Measurements from ENCODE around the gene ZBTB44. TPM values are rescaled to one million over a fixed set of nuclear protein-coding genes. Genes with fewer than 3 reads are reported as not detected.
"Not testable (repeated sequence)": the region's sequence is repeated elsewhere in the genome, so short reads cannot be mapped to it uniquely, and the experiment has no call there.

ZBTB44 gene
- total and polyA plus RNA-seq, 2 donors (not counting 1 experiment from before 2014, with no cell fraction given) = 22.8 to 36.5 TPM

- Histone ChIP-seq H3K9ac (ENCODE audit: insufficient read depth, low read length) (no peak overlapping the region), H3K9me3 (ENCODE audit: control insufficient read depth, insufficient read depth, low read depth, low read length) (no peaks in the 10 kb centered on the region), H3K27me3 (ENCODE audit: control insufficient read depth, insufficient read depth, low read length) (no peaks in the 10 kb centered on the region), H3K4me2 (ENCODE audit: extremely low read depth, insufficient read depth, low read length) (no peak overlapping the region), H3K27ac (ENCODE audit: insufficient read depth, low read length) (no peak overlapping the region), H3K79me2 (ENCODE audit: control insufficient read depth, insufficient read depth, low read length) (no peaks in the 10 kb centered on the region), H4K20me1 (ENCODE audit: control insufficient read depth, extremely low read depth, insufficient read depth, low read length) (no peaks in the 10 kb centered on the region), H2AFZ (ENCODE audit: low read length) (no peak overlapping the region), H3K36me3 (ENCODE audit: control insufficient read depth, insufficient read depth, low read length) (no peaks in the 10 kb centered on the region), H3K4me1 (ENCODE audit: control insufficient read depth, extremely low read depth, insufficient read depth, low read length) (no peaks in the 10 kb centered on the region), H3K4me3 (replicated peaks in 1 of 4; ENCODE audit: control extremely low read depth in 1 of 4, insufficient read depth in 1 of 4, low read depth in 3 of 4, low read length in 4 of 4) (no peak overlapping the region)
- DNase-seq (ENCODE audit: low read depth in 2 of 2) = no peak
- TF ChIP-seq CTCF (conservative IDR thresholded peaks at IDR 0.05 in 1 of 2, IDR thresholded peaks at IDR 0.05 in 1 of 2; ENCODE audit: low read depth in 1 of 2, low read length in 2 of 2) (no peak), EZH2 (IDR thresholded peaks at IDR 0.05; ENCODE audit: low read length, missing control alignments) (no peak)
Observed at GRCh38 chr11:130237282-130238006, 77.3 kb downstream of the ZBTB44 start.

GRCh38 chr11:130234315-130234714 lies 80.4 kb downstream of the ZBTB44 start:
- Histone ChIP-seq H4K20me1 (ENCODE audit: control insufficient read depth, extremely low read depth, insufficient read depth, low read length) (no peaks in the 10 kb centered on the region), H3K27me3 (ENCODE audit: control insufficient read depth, insufficient read depth, low read length) (no peaks in the 10 kb centered on the region), H3K4me2 (ENCODE audit: extremely low read depth, insufficient read depth, low read length) (no peak overlapping the region), H3K4me3 (replicated peaks in 1 of 4; ENCODE audit: control extremely low read depth in 1 of 4, insufficient read depth in 1 of 4, low read depth in 3 of 4, low read length in 4 of 4) (no peak overlapping the region), H3K4me1 (ENCODE audit: control insufficient read depth, extremely low read depth, insufficient read depth, low read length) (no peaks in the 10 kb centered on the region), H3K36me3 (ENCODE audit: control insufficient read depth, insufficient read depth, low read length) (no peaks in the 10 kb centered on the region), H3K27ac (ENCODE audit: insufficient read depth, low read length) (no peak overlapping the region), H2AFZ (ENCODE audit: low read length) (no peak overlapping the region), H3K9me3 (ENCODE audit: control insufficient read depth, insufficient read depth, low read depth, low read length) (no peaks in the 10 kb centered on the region), H3K9ac (ENCODE audit: insufficient read depth, low read length) (no peak overlapping the region), H3K79me2 (ENCODE audit: control insufficient read depth, insufficient read depth, low read length) (no peaks in the 10 kb centered on the region)
- DNase-seq (ENCODE audit: low read depth in 2 of 2) = no peak
- TF ChIP-seq EZH2 (IDR thresholded peaks at IDR 0.05; ENCODE audit: low read length, missing control alignments) (no peak), CTCF (conservative IDR thresholded peaks at IDR 0.05 in 1 of 2, IDR thresholded peaks at IDR 0.05 in 1 of 2; ENCODE audit: low read depth in 1 of 2, low read length in 2 of 2) (no peak)

- not testable (repeated sequence) for H3K9me3 ChIP-seq (ENCODE audit: control insufficient read depth, insufficient read depth, low read depth, low read length); H3K79me2 ChIP-seq (ENCODE audit: control insufficient read depth, insufficient read depth, low read length); H3K27me3 ChIP-seq (ENCODE audit: control insufficient read depth, insufficient read depth, low read length); H2AFZ ChIP-seq (ENCODE audit: low read length); H4K20me1 ChIP-seq (ENCODE audit: control insufficient read depth, extremely low read depth, insufficient read depth, low read length); H3K4me1 ChIP-seq (ENCODE audit: control insufficient read depth, extremely low read depth, insufficient read depth, low read length); DNase-seq (ENCODE audit: low read depth in 2 of 2); H3K36me3 ChIP-seq (ENCODE audit: control insufficient read depth, insufficient read depth, low read length); H3K4me2 ChIP-seq (ENCODE audit: extremely low read depth, insufficient read depth, low read length); H3K4me3 ChIP-seq (replicated peaks in 1 of 4; ENCODE audit: control extremely low read depth in 1 of 4, insufficient read depth in 1 of 4, low read depth in 3 of 4, low read length in 4 of 4); H3K27ac ChIP-seq (ENCODE audit: insufficient read depth, low read length); H3K9ac ChIP-seq (ENCODE audit: insufficient read depth, low read length)
Observed at GRCh38 chr11:130233888-130234287, 80.8 kb downstream of the ZBTB44 start.

- not testable (repeated sequence) for H3K4me2 ChIP-seq (ENCODE audit: extremely low read depth, insufficient read depth, low read length); H3K4me1 ChIP-seq (ENCODE audit: control insufficient read depth, extremely low read depth, insufficient read depth, low read length); H3K36me3 ChIP-seq (ENCODE audit: control insufficient read depth, insufficient read depth, low read length); H3K79me2 ChIP-seq (ENCODE audit: control insufficient read depth, insufficient read depth, low read length); H3K27ac ChIP-seq (ENCODE audit: insufficient read depth, low read length); H4K20me1 ChIP-seq (ENCODE audit: control insufficient read depth, extremely low read depth, insufficient read depth, low read length); H2AFZ ChIP-seq (ENCODE audit: low read length); H3K27me3 ChIP-seq (ENCODE audit: control insufficient read depth, insufficient read depth, low read length); H3K9ac ChIP-seq (ENCODE audit: insufficient read depth, low read length); H3K4me3 ChIP-seq (replicated peaks in 1 of 4; ENCODE audit: control extremely low read depth in 1 of 4, insufficient read depth in 1 of 4, low read depth in 3 of 4, low read length in 4 of 4); DNase-seq (ENCODE audit: low read depth in 2 of 2); H3K9me3 ChIP-seq (ENCODE audit: control insufficient read depth, insufficient read depth, low read depth, low read length)
Observed at GRCh38 chr11:130233486-130233885, 81.2 kb downstream of the ZBTB44 start.

Measured in fibroblast of lung (primary cell).